ENCODE results near the gene DOC2B.

DNA sequence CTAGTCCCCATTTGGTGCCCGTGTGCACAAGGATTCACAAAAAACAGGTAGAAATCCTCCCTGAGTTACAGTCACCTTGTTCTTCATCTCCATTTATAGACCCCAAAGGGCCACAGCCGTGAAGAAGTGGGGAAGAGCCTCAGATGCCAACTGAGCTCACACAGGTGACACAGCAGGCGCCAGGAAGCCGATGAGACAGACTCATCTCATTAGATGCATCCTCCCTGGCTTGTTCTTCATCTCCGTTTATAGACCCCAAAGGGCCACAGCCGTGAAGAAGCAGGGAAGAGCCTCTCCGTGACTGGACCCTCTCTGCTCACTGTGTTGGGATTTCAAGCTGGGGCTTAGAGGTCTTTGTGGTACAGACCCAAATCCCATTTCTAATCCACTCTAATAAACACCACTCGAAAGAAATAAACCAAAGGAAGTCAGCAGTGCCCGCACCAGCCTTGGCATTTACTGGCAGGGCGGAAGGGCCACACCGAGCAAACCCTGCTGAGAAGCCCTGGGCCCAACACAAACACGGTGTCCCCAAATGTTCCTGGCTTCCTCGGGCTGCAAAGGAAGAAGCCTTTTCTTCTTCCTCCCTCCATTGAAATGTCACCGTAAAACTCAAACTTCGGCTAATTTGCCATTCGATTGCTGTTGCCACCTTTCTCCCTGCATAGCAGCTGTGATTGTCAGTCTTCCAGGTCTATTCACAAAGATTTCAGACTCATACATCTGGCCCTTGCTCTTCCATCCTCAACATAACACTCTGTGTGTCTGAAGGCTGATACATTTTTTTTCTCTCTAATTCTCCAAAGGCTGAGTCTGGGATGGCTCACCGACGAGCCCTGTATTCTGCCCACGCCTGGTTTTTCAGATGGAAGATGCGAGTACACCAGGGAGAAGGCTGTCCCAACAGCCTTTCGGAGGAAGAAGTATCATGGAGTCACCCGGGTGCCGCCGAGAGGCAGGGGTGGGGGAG, 44.9 kb upstream of the DOC2B start:
- TF ChIP-seq, protein P1, sequence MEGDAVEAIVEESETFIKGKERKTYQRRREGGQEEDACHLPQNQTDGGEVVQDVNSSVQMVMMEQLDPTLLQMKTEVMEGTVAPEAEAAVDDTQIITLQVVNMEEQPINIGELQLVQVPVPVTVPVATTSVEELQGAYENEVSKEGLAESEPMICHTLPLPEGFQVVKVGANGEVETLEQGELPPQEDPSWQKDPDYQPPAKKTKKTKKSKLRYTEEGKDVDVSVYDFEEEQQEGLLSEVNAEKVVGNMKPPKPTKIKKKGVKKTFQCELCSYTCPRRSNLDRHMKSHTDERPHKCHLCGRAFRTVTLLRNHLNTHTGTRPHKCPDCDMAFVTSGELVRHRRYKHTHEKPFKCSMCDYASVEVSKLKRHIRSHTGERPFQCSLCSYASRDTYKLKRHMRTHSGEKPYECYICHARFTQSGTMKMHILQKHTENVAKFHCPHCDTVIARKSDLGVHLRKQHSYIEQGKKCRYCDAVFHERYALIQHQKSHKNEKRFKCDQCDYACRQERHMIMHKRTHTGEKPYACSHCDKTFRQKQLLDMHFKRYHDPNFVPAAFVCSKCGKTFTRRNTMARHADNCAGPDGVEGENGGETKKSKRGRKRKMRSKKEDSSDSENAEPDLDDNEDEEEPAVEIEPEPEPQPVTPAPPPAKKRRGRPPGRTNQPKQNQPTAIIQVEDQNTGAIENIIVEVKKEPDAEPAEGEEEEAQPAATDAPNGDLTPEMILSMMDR (IDR thresholded peaks at IDR 0.05; ENCODE audit: low read depth, low read length): no peak
- TF ChIP-seq EZH2phosphoT487 (IDR thresholded peaks at IDR 0.05; ENCODE audit: low read depth): no peak
